GM10847 (cell line): ENCODE measurements around the gene MAMDC2.

Source experiments
- POLR2A ChIP-seq: IDR thresholded peaks from 2 replicates; pipeline ENCODE4 v1.6.1; 2011; ENCODE audit not compliant: insufficient read length; ENCODE audit errors: extremely low read depth

MAMDC2 gene

GRCh38 chr9:70028287-70028686 is 15.4 kb upstream of the MAMDC2 start:
- no peak for TF ChIP-seq POLR2A

GRCh38 chr9:70030156-70030555 is 13.5 kb upstream of the MAMDC2 start:
- TF ChIP-seq POLR2A, result no peak

- no peak for TF ChIP-seq POLR2A
Measured at GRCh38 chr9:70031141-70031545, 12.5 kb upstream of the MAMDC2 start.

- TF ChIP-seq POLR2A, result no peak
Measured at GRCh38 chr9:70034271-70034711, 9.4 kb upstream of the MAMDC2 start.

GRCh38 chr9:70035691-70036090 is 8.0 kb upstream of the MAMDC2 start:
- TF ChIP-seq POLR2A, result no peak

- TF ChIP-seq POLR2A, result no peak
Measured at GRCh38 chr9:70036641-70037040, 7.0 kb upstream of the MAMDC2 start.

- no peak for TF ChIP-seq POLR2A
Measured at GRCh38 chr9:70040376-70040903, 3.2 kb upstream of the MAMDC2 start.

GRCh38 chr9:70042461-70043215 is 1.0 kb upstream of the MAMDC2 start:
- TF ChIP-seq POLR2A, result no peak

GRCh38 chr9:70043285-70043684 is 363 bp upstream of the MAMDC2 start:
- TF ChIP-seq POLR2A, result no peak

- no peak for TF ChIP-seq POLR2A
Measured at GRCh38 chr9:70044490-70045307, 1.1 kb downstream of the MAMDC2 start.

GRCh38 chr9:70045452-70045851 is 1.8 kb downstream of the MAMDC2 start:
- no peak for TF ChIP-seq POLR2A

- no peak for TF ChIP-seq POLR2A
Measured at GRCh38 chr9:70046274-70047070, 2.8 kb downstream of the MAMDC2 start.

GRCh38 chr9:70049236-70049635 is 5.6 kb downstream of the MAMDC2 start:
- no peak for TF ChIP-seq POLR2A

- TF ChIP-seq POLR2A, result no peak
Measured at GRCh38 chr9:70049672-70050271, 6.1 kb downstream of the MAMDC2 start.

GRCh38 chr9:70052768-70053167 is 9.1 kb downstream of the MAMDC2 start:
- TF ChIP-seq POLR2A, result no peak

- TF ChIP-seq POLR2A, result no peak
Measured at GRCh38 chr9:70053864-70054263, 10.2 kb downstream of the MAMDC2 start.
